Gastroesophageal sphincter (tissue), 3 donors: ENCODE results near the gene CDC42.

Experiments used
- CTCF ChIP-seq, 4 experiments: fragments of 200-600 bp in 2 of 4; fragments of 450-650 bp in 2 of 4; sonication (generic) in 1 of 4; IDR thresholded peaks; one replicate each; pipeline ENCODE4 v1.5.1; 2017 to 2019; ENCODE audit warnings: antibody characterized with exemption in 4 of 4, mild to moderate bottlenecking in 2 of 4, moderate library complexity in 2 of 4
- POLR2A ChIP-seq, 2 donors: fragments of 450-650 bp; IDR thresholded peaks; one replicate each; pipeline ENCODE4 v1.6.1; 2017; ENCODE audit warnings: antibody characterized with exemption in 2 of 2, mild to moderate bottlenecking in 2 of 2, moderate library complexity in 1 of 2
- POLR2AphosphoS5 ChIP-seq: sonication (generic); formaldehyde crosslinking; IDR thresholded peaks from one replicate; pipeline ENCODE4 v1.6.1; 2017; ENCODE audit warnings: antibody characterized with exemption

- TF ChIP-seq POLR2A (IDR thresholded peaks at IDR 0.05), result no peak
- no peak for TF ChIP-seq CTCF (IDR thresholded peaks at IDR 0.05)
- no peak for TF ChIP-seq POLR2AphosphoS5
These were observed 23.8 kb downstream of the CDC42 start for GRCh38 chr1:22076346-22076745.
